ENCODE data around the gene TRMT44.
"Not testable (repeated sequence)": the region's sequence is repeated elsewhere in the genome, so short reads cannot be mapped to it uniquely, and the experiment has no call there.

The TRMT44 gene

DNA sequence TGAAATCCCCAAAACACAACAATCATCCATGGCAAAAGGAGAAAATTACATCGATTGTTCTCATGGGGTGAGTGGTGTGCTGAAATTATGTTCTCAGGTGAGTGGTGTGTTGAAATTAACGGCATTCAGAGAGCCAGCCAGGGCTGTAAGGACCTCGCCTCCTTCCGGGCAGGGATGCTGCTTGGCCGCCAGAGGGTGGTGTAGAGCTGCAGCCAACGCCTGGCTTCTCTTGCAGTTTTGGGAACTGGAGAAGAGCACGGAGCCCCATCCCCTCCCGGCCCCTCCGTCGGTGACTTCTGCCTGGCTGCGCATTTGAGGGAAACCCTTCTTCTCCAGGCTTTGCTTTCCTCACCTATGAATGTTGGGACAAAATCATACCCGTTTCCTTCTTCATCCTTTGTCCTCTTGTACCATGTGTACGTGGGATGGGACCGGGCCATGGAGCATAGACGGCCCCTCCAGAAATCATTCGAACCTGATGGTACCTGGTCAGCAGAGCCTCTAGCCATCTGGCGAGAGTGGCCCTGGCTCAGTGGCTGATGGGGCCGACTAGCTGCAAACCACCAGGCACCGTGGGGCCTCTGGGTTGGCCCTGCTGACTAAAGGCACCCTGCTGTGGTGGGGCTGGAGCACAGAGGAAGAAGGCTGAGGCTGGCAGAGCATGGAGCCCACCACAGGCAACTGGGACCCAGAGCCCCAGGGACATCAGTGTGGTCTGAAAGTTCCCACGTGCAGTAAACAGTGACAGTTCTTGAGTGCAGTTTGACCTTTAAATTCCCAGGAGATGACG, 28.4 kb downstream of the TRMT44 start:
- peak; percentile 78 for DNase-seq (ENCODE audit: low spot score)

GRCh38 chr4:8469550-8469949, 29.0 kb downstream of the TRMT44 start:
- no peak for DNase-seq (ENCODE audit: low spot score)

- no peak for DNase-seq (ENCODE audit: low spot score)
These were observed 30.0 kb downstream of the TRMT44 start for GRCh38 chr4:8470451-8471024.

GRCh38 chr4:8471211-8471875, 30.8 kb downstream of the TRMT44 start:
- no peak for DNase-seq (ENCODE audit: low spot score)

GRCh38 chr4:8472158-8472688, 31.6 kb downstream of the TRMT44 start:
- no peak for DNase-seq (ENCODE audit: low spot score)

DNA sequence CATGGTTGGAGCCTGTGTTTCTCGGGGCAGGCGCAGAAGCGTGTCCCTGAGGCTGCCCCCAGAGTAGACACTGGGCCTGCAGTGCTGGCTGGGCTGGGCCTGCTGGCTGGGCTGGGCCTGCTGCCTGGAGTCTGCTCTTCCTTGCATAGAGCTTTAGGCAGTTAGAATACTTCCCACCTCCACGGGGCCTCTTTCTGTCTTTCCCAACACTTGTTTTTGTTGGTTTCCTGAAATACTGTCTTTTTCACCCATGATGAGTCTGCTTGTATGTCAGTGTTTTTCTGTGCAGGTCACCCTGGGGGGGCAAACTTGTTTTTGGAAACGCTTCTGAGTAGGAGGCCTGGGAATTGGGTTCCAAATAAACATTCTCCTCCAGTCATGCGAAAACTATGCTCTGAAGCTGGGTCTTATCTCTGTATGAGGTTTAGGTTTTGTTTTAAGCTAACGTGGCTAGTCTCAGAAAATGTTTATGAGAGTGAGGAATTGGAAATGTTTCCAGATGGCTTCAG, 32.2 kb downstream of the TRMT44 start:
- DNase-seq (ENCODE audit: low spot score), result no peak

GRCh38 chr4:8473198-8473919, 32.8 kb downstream of the TRMT44 start:
- DNase-seq (ENCODE audit: low spot score), result no peak

DNA sequence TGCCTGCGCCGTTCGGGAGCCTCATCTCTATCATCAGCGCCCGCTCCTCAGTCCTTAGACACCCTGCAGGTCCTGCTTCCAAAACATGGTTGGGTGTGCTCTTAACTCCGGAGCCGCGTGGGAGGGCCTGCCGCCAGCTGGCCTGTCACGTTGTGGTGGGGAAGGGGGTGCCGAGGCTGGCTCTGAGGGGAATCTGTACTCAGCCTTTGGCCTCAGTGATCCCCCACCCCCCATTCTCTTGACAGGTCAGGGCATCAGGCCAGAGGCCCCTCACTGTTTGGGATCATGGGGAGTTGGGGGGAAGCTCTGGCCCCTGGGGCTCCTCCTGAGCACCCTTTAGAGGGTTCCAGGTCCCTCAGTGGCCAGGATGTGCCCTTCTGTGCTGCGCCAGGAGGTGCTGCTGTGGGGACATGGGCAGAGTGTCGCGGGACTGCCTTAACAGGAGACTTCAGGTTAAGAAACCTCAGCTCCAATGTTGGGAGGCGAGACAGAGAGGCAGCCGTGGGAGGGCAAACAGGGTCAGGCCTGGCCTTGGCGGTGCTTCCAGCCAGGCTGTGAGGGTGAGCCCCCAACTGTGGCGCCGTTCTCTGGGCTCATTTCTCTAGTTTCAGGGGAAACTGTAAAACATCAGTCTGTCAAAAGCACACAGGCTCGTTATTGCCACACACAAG, 33.5 kb downstream of the TRMT44 start:
- DNase-seq (ENCODE audit: low spot score), result no peak

- no peak for DNase-seq (ENCODE audit: low spot score)
These were observed 34.3 kb downstream of the TRMT44 start for GRCh38 chr4:8474856-8475255.

DNA sequence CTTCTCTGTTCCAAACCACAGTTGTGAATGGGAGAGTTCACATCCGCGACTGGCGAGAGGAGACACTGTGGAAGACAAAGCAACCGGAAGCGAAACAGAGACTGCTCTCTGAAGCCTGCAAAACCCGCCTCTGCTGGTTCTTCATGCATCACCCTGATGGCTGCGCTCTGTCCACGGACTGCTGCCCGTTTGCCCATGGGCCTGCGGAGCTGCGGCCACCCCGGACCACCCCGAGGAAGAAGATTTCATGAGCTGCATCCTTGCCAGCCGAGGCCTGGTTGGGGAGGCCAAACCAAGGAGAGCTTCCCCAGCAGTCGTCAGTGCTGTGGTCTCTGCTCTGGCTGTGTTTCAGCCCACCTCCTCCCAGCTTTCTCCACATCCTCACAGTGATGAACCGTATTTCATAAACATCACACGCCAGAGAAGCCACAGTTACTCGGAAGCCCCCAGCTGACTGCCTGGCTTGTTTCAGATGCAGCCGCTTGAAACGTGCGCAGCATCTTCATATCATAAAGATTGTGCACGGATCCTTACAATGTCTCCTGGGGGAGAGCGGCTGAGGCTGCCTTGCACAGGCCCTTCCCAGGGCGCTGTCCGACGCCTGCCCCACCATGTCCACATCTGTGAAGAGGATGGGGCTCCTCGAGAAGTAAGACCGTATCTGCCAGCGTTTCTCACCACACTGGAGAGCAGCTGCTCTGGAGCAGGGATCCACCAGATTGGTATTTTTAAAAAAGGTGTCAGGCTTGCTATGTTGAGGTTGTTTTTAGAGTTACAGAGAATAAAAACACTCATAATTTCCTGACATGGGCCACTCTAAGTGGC, 35.4 kb downstream of the TRMT44 start:
- no peak for DNase-seq (ENCODE audit: low spot score)

- no peak for DNase-seq (ENCODE audit: low spot score)
These were observed 36.6 kb downstream of the TRMT44 start for GRCh38 chr4:8477095-8477635.

- DNase-seq (ENCODE audit: low spot score), result no peak
These were observed 37.1 kb downstream of the TRMT44 start for GRCh38 chr4:8477676-8478075.

- DNase-seq (ENCODE audit: low spot score), result no peak
These were observed 37.8 kb downstream of the TRMT44 start for GRCh38 chr4:8478371-8478770.

DNA sequence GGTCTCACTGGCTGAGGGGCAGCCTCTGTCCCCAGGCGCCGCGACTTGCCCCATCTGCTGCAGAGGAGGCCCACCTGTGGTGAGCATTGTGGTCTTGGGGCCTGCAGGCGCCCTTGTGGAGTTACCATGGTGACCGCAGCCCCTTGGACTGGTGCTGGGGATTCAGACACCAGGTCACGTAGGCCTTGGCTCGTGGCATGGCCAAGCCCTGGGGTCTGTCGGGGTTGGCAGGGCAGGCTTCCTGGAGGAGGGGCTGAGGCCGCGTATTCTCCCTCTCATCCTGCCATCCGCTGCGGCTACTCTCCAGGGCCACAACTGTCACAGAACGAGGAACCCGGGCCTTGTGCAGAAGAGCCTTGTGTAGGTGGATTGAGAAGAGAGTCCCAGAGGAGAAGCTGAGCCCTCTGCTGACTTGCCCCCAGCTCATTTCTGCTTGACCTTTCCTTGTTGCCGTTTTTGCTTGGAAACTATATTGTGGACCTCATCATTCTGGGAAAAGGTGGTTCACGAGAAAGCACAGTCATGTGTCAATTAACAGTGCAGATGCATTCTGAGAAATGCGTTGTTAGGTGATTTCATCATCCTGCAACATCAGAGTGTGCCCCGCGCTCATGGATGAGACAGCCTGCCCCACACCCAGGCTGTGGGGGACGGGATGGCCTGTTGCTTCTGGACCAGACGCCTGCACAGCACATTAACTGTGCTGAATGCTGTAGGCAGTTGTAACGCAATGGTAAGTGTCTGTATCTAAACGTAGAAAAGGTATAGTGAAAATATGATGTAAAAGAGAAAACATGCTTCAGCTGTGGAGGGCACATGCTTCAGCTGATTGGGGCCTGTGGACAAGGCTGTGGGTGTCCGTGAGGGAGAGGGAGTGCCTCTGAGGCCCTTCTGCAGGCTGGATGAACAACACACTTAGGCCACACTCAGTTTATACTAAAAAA, 38.5 kb downstream of the TRMT44 start:
- no peak for DNase-seq (ENCODE audit: low spot score)

DNA sequence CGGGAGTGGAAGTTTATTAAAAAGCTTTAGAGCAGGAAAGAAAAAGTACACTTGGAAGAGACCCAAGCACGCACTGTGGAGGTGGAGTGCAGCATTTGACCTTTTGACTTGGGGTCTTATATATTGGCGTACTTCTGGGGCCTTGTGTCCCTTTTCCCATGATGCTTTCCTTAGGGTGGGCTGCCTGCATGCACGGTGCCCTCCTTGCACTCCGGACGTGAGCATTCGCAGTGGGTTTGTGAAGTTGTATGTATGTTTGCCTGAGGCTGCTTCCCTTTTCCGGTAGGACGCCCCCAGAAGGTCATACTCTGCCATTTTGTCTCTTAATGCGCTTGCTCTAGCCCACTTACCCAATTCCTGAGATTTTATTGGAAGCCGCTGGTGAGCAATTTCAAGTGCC, 39.6 kb downstream of the TRMT44 start:
- DNase-seq (ENCODE audit: low spot score), result no peak

GRCh38 chr4:8486643-8487042, 46.1 kb downstream of the TRMT44 start:
- DNase-seq (ENCODE audit: low spot score), result not testable (repeated sequence)

- peak; percentile 33 for DNase-seq (ENCODE audit: low spot score)
These were observed 48.3 kb downstream of the TRMT44 start for GRCh38 chr4:8488791-8489369.

DNA sequence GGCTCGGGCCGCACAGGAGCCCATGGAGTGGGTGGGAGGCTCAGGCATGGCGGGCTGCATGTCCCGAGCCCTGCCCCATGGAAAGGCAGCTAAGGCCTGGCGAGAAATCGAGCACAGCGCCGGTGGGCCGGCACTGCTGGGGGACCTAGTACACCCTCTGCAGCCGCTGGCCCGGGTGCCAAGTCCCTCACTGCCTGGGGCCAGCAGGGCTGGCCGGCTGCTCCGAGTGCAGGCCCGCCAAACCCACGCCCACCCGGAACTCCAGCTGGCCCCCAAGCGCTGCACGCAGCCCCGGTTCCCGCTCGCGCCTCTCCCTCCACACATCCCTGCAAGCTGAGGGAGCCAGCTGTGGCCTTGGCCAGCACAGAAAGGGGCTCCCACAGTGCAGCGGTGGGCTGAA, 50.9 kb downstream of the TRMT44 start:
- not testable (repeated sequence) for DNase-seq (ENCODE audit: low spot score)

GRCh38 chr4:8492174-8492573, 51.6 kb downstream of the TRMT44 start:
- DNase-seq (ENCODE audit: low spot score), result no peak
